ENCODE results near the gene ZNF503.
"Not testable (repeated sequence)": the region's sequence is repeated elsewhere in the genome, so short reads cannot be mapped to it uniquely, and the experiment has no call there.

Gene ZNF503

GRCh38 chr10:75395066-75395931 lies 6.3 kb downstream of the ZNF503 start:
- DNase-seq (ENCODE audit: low read depth) = no peak

DNA sequence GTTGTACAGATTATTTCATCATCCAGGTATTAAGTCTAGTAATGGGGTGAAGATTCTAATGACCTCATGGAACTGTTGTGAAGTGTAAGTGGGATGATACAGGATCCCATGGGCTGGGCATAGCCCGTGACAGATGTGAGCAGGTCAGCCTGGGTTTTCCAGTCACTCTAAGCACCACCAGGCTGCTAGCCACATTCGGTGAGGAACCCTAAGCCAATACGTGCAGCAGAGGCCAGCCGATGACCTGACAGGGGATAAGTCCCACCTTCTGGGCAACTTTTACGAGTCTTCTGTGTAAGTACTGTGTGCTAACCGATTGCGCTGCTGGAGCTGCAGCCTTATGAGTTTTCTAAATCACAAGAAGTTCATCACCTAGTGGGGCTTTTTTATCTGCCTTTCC lies 7.3 kb downstream of the ZNF503 start:
- DNase-seq (ENCODE audit: low read depth) = no peak

DNA sequence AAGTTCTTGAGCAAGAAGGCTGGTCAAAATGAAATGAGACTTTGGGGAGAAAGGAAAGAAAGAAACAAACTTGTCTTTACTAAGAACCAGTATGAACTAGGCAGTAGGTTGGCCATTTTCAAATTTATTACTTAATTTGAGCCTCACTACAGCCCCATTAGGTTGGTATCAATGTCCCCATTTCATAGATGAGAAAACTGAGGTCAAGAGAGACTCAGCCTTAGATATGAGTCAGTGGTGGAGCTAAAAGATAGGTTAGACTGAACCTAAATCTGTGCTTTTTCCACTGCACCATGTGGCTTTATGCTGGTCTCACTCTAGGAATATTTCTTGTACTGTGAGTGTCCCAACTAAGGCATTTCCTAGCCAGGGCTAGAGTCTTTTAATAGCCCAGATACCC lies 8.8 kb downstream of the ZNF503 start:
- no peak for DNase-seq (ENCODE audit: low read depth)

- DNase-seq (ENCODE audit: low read depth) = no peak
Measured at GRCh38 chr10:75392271-75392670, 9.3 kb downstream of the ZNF503 start.

DNA sequence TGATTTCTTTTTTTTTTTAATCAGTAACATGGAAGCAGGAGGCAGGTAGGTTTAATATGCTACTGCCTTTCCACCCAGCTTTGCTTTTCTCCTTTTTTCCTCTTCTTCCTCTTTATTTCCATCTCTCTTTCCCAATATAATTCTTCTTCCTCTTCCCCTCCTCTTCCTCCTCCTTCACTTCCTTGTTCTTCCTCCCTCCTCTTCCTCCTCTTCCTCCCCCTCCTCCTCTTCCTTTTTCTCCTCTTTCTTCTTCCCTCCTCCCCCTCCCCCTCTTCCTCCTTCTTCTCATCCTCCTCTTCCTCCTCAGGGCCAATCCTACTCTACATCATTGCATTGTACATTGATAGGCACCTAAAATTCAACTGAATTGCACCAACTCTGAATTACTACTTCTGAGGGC lies 11.4 kb downstream of the ZNF503 start:
- no peak for DNase-seq (ENCODE audit: low read depth)

- no peak for DNase-seq (ENCODE audit: low read depth)
Measured at GRCh38 chr10:75388082-75388481, 13.5 kb downstream of the ZNF503 start.

- no peak for DNase-seq (ENCODE audit: low read depth)
Measured at GRCh38 chr10:75386128-75386527, 15.4 kb downstream of the ZNF503 start.

DNA sequence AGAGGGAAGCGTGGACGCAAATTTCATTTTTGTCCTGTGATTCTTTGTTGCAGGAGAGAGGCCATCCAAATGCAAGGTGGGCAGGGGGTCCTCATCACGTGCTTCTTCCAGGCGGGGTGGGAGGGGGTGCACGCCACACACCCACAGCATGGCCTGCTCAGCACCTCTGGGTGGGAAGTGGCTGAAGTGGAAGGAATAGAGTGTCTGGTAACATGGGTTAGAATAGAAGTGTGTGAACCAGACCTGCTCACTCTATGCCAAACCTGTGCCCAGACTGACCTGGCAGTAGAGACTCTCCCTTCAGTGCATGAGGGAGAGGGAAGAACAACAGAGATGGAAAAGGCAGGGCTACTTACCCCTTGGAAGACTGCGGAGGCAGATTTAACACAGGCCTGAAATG lies 21.7 kb downstream of the ZNF503 start:
- no peak for DNase-seq (ENCODE audit: low read depth)

- DNase-seq (ENCODE audit: low read depth) = no peak
Measured at GRCh38 chr10:75379212-75379724, 22.3 kb downstream of the ZNF503 start.

- DNase-seq (ENCODE audit: low read depth) = no peak
Measured at GRCh38 chr10:75378379-75378778, 23.2 kb downstream of the ZNF503 start.

DNA sequence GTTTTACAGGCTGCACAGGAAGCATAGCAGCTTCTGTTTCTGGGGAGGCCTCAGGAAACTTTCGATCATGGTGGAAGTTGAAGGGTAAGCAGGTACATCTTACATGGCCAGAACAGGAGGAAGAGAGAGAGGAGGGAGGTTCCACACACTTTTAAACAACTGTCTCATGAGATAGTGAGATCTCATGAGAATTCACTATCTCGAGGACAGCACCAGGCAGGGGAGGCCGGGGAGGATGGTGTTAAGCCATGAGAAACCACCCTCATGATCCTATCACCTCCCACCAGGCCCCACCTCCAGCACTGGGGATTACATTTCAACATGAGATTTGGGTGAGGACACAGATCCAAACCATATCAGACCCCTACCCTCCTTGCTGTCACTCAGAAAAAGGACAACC lies 23.7 kb downstream of the ZNF503 start:
- DNase-seq (ENCODE audit: low read depth) = no peak

DNA sequence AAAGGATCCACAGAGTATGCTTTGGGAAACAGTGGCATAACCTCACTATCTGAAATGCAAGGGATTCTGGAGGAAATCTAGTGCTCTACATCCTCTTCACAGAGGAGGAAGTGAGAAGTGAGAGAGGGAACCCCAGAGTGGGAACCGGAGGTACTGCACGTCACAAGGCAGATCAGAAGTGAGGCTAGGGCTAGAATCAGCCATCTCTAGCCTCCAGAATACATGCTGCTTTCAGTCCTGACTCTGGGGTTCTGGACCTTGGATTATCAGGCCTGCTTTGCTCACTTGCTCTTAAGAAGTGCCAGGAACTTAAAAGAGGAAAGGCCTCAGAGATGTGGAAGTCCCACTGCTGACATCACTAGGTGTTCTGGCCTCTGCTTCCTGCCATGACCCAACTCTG lies 25.7 kb downstream of the ZNF503 start:
- no peak for DNase-seq (ENCODE audit: low read depth)

GRCh38 chr10:75371010-75371409 lies 30.6 kb downstream of the ZNF503 start:
- DNase-seq (ENCODE audit: low read depth) = no peak

- not testable (repeated sequence) for DNase-seq (ENCODE audit: low read depth)
Measured at GRCh38 chr10:75369838-75370237, 31.7 kb downstream of the ZNF503 start.

DNA sequence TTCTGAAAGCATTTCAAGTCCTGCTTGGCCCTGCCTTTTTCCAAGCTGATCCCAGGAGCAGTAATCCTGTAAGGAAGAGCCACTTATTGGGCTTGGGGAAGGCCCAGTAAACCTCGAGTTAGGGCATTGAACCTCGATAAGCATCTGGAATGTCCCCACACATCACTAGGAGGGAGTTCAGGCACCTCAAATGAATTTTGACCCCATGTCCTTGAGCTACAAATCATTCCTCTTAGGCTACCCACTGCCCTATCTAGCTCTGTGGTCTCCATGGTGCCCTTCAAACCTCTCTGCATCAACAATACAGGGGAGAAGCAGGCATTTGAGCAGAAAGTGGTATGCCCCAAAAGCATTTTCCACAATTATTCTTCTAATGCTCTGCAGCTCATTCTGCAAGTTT lies 33.7 kb downstream of the ZNF503 start:
- DNase-seq (ENCODE audit: low read depth) = no peak

GRCh38 chr10:75367021-75367487 lies 34.5 kb downstream of the ZNF503 start:
- DNase-seq (ENCODE audit: low read depth) = no peak

DNA sequence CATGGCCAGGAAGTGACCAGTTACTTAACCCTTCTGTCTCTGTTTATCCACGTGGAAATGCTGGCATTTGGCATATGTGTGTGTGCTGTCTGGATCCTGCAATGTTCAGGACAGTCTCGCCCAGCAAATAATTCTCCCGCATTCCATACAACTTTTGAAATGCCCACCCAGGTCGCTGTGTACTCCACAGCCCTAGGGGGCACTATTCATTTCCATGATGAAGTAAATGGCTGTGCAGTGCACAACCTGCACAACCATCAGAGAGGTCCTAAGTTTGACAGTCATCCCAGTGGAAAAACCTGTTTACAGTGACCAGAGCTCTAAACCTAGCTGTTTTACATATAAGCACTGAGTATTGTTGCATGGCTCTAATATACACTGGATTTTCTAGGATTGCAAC lies 38.1 kb downstream of the ZNF503 start:
- no peak for DNase-seq (ENCODE audit: low read depth)

DNA sequence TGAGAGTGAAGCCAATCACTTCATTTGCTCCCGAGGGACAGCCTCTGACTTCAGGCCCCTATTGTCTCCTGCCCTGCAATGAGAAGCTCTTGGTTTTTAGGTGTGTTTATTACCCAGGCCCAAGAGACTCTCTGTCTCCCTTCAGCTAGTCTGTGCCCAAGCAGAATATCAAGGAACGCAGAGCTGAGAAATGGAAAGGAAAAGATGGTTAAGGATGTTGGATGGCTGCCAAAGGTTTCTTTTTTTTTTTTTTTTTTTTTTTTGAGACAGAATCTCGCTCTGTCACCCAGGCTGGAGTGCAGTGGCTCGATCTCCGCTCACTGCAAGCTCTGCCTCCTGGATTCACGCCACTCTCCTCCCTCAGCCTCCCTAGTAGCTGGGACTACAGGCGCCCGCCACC lies 41.7 kb downstream of the ZNF503 start:
- not testable (repeated sequence) for DNase-seq (ENCODE audit: low read depth)

DNA sequence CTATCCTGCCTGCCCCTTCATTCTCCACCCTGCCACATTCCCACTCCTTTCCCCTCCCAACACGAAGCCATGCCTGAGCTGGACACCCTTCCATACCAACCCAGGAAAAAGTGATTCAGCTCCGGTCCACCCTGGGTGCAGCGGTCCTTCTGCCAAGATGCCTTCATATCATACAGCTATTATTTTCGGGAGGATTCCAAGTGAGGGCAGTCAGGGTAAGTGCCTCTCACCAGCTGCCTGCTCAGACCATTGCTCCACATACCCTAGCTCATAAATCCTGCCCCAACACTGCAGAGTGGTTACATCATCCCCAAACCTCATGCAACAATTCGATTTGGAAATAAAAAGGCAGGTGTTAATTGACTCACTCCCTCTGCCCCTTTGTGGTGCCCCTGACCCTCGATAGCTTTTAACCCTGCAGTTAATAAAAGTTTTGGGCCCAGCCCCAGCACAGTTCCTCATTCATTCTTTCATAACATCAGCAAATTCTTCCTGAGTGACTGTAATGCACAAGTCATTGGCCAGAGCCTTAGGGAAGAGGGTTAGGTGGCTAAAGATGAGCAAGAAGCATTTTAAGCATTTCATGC lies 42.6 kb downstream of the ZNF503 start:
- DNase-seq (ENCODE audit: low read depth) = no peak

GRCh38 chr10:75358132-75358531 lies 43.4 kb downstream of the ZNF503 start:
- DNase-seq (ENCODE audit: low read depth) = no peak

DNA sequence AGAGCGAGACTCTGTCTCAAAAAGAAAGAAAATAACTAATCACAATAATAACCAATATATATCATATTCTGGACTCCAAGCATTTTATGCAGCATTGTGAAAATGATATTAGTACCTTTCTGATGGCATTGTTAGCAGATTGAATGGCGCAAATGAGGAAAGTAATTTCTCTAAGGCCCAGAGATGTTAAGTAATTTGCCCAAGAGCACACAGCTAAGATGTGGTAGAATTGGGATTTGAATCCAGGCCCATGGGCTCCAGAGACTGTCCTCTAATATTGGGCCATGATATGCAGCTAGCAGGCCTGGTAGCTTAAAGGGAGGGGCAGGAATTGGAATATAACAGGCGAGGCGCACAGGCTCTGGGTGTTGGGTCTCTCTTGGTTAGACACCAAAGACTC lies 44.1 kb downstream of the ZNF503 start:
- DNase-seq (ENCODE audit: low read depth) = no peak

GRCh38 chr10:75356484-75356883 lies 45.1 kb downstream of the ZNF503 start:
- DNase-seq (ENCODE audit: low read depth) = no peak

GRCh38 chr10:75355706-75356105 lies 45.9 kb downstream of the ZNF503 start:
- DNase-seq (ENCODE audit: low read depth) = no peak
